Coronary artery (tissue), 2 donors: ENCODE measurements around the gene EPYC.
A peak's percentile ranks its signal among the peaks of the same experiment; 100 is the strongest.

ENCODE experiments used
- DNase-seq: peaks from one replicate; pipeline ENCODE4 v3.0.0-alpha.2; 2017; ENCODE audit warnings: low spot score
- H3K27ac ChIP-seq, 2 donors: fragments of 200-600 bp; sonication (generic); one replicate each; pipeline ENCODE4 v1.5.1; 2016 to 2019
- H3K4me3 ChIP-seq: fragments of 200-600 bp; sonication (generic); 2 replicates; pipeline ENCODE4 v1.5.1; 2016; ENCODE audit warnings: mild to moderate bottlenecking, moderate library complexity
- CTCF ChIP-seq: fragments of 200-600 bp; sonication (generic); IDR thresholded peaks from one replicate; pipeline ENCODE4 v1.5.1; 2019; ENCODE audit warnings: antibody characterized with exemption

The EPYC gene

GRCh38 chr12:90947869-90948268 lies 56.9 kb downstream of the EPYC start:
- no peak for DNase-seq
- Histone ChIP-seq H3K27ac (no peak overlapping the region), H3K4me3 (no peak overlapping the region)
- no peak for TF ChIP-seq CTCF

- no peak for DNase-seq
- TF ChIP-seq CTCF = no peak
- Histone ChIP-seq H3K27ac (no peak overlapping the region), H3K4me3 (no peak overlapping the region)
These were observed 59.6 kb downstream of the EPYC start for GRCh38 chr12:90945070-90945649.

- TF ChIP-seq CTCF = no peak
- no peak overlapping the region for H3K4me3 ChIP-seq
- DNase-seq = no peak
- H3K27ac ChIP-seq = no peak overlapping the region
These were observed 61.5 kb downstream of the EPYC start for GRCh38 chr12:90943255-90943654.

- TF ChIP-seq CTCF = peak; percentile 28
- no peak overlapping the region for H3K27ac ChIP-seq
- H3K4me3 ChIP-seq = no peak overlapping the region
- DNase-seq = no peak
These were observed 63.8 kb downstream of the EPYC start for GRCh38 chr12:90940872-90941499.

- no peak for TF ChIP-seq CTCF
- no peak for DNase-seq
These were observed 65.4 kb downstream of the EPYC start for GRCh38 chr12:90939382-90939781.

DNA sequence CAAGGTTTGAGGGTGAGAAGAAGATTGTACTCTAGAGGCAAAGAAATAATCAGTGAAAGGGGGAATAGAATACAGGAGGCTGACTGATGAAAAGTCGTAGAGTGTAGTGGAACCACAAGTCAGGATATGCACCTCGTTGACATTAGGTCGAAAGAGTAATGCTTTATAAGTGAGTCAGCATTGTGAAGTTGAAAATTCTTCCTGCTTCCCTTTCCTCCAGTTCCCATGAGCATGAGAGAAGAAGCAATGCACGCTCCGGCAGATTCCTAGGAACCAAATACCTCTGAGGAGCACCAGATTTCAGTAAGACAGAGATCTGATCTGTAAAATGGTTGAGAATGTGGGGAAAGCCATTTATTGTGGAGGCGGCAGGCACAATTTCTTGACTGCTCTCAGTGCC lies 66.3 kb downstream of the EPYC start:
- TF ChIP-seq CTCF = no peak
- no peak overlapping the region for H3K27ac ChIP-seq
- DNase-seq = no peak
- no peak overlapping the region for H3K4me3 ChIP-seq

More at GRCh38 chr12:90939382-90939781, 65.4 kb downstream of the EPYC start:
- H3K27ac ChIP-seq = no peak overlapping the region
- no peak overlapping the region for H3K4me3 ChIP-seq

DNA sequence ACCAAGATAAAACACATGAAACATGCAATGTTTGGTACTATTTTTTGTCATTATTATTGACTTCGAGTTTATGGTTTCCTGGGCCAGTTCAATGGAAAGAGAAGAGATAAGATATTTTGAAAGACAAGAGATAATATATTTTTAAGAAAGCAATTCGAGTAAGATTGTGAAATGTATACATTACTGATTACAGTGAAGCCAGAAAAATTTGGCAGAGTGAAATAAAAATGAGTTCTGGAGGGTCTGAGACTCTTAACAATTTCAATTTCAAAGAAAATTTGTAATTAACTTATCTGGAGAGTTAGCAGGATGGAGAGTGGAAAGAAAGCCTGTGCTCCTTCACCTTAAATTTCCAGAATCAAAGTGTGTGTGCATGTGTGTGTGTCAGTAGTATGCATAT lies 67.1 kb downstream of the EPYC start:
- Histone ChIP-seq H3K4me3 (no peak overlapping the region), H3K27ac (no peak overlapping the region)
- no peak for DNase-seq
- TF ChIP-seq CTCF = no peak
